ENCODE results near the gene TTC23. TPM values are rescaled to one million over a fixed set of nuclear protein-coding genes. Genes with fewer than 3 reads are reported as not detected.
"Not testable (repeated sequence)": the region's sequence is repeated elsewhere in the genome, so short reads cannot be mapped to it uniquely, and the experiment has no call there.

The TTC23 gene
- total RNA-seq, 1 donor from 2014 or later = 21.9 TPM

- Histone ChIP-seq H3K9me3 (ENCODE audit: control insufficient read depth in 3 of 3, low read length in 3 of 3) (no peaks in the 10 kb centered on the region), H3K4me3 (ENCODE audit: low read length in 3 of 3) (peak overlapping the region; percentile 8 to 53 (median 23)), H3K4me1 (ENCODE audit: control insufficient read depth in 3 of 3, insufficient read depth in 3 of 3, low read length in 3 of 3) (peaks cover 73 to 94% (median 89%) of the 10 kb centered on the region in 3 donors), H3K9ac (ENCODE audit: low read depth in 1 of 3, low read length in 3 of 3) (peak overlapping the region; percentile 66 to 77 (median 68)), H3K36me3 (ENCODE audit: control insufficient read depth in 3 of 3, insufficient read depth in 3 of 3, low read length in 3 of 3) (peaks cover 9 to 25% (median 23%) of the 10 kb centered on the region in 3 donors), H3K27me3 (ENCODE audit: control insufficient read depth in 3 of 3, insufficient read depth in 3 of 3, low read length in 3 of 3) (no peaks in the 10 kb centered on the region), H3K27ac (ENCODE audit: low read depth, low read length) (peak overlapping the region; percentile 76)
Observed at GRCh38 chr15:99113547-99114271, 135.7 kb downstream of the TTC23 start.

GRCh38 chr15:99111641-99112040 is 137.7 kb downstream of the TTC23 start:
- H3K9me3 ChIP-seq (ENCODE audit: control insufficient read depth in 3 of 3, low read length in 3 of 3); H3K4me3 ChIP-seq (ENCODE audit: low read length in 3 of 3); H3K27me3 ChIP-seq (ENCODE audit: control insufficient read depth in 3 of 3, insufficient read depth in 3 of 3, low read length in 3 of 3): not testable (repeated sequence)
- peaks cover 7 to 16% (median 15%) of the 10 kb centered on the region in 3 donors for H3K36me3 ChIP-seq (ENCODE audit: control insufficient read depth in 3 of 3, insufficient read depth in 3 of 3, low read length in 3 of 3)
- H3K27ac ChIP-seq (ENCODE audit: low read depth, low read length) = peak overlapping the region; percentile 5
- H3K9ac ChIP-seq (ENCODE audit: low read depth in 1 of 3, low read length in 3 of 3) = peak overlapping the region in 2 of 3 donors; percentile 8 to 97
- peaks cover 77 to 92% (median 84%) of the 10 kb centered on the region in 3 donors for H3K4me1 ChIP-seq (ENCODE audit: control insufficient read depth in 3 of 3, insufficient read depth in 3 of 3, low read length in 3 of 3)

- H3K36me3 ChIP-seq (ENCODE audit: control insufficient read depth in 3 of 3, insufficient read depth in 3 of 3, low read length in 3 of 3) = peaks cover 7 to 16% (median 12%) of the 10 kb centered on the region in 3 donors
- H3K27ac ChIP-seq (ENCODE audit: low read depth, low read length) = peak overlapping the region; percentile 93
- H3K9me3 ChIP-seq (ENCODE audit: control insufficient read depth in 3 of 3, low read length in 3 of 3) = no peaks in the 10 kb centered on the region
- peak overlapping the region; percentile 2 to 97 (median 43) for H3K9ac ChIP-seq (ENCODE audit: low read depth in 1 of 3, low read length in 3 of 3)
- peak overlapping the region; percentile 42 to 93 (median 70) for H3K4me3 ChIP-seq (ENCODE audit: low read length in 3 of 3)
- no peaks in the 10 kb centered on the region for H3K27me3 ChIP-seq (ENCODE audit: control insufficient read depth in 3 of 3, insufficient read depth in 3 of 3, low read length in 3 of 3)
- peaks cover 78 to 86% (median 80%) of the 10 kb centered on the region in 3 donors for H3K4me1 ChIP-seq (ENCODE audit: control insufficient read depth in 3 of 3, insufficient read depth in 3 of 3, low read length in 3 of 3)
Observed at GRCh38 chr15:99110581-99111320, 138.6 kb downstream of the TTC23 start.

DNA sequence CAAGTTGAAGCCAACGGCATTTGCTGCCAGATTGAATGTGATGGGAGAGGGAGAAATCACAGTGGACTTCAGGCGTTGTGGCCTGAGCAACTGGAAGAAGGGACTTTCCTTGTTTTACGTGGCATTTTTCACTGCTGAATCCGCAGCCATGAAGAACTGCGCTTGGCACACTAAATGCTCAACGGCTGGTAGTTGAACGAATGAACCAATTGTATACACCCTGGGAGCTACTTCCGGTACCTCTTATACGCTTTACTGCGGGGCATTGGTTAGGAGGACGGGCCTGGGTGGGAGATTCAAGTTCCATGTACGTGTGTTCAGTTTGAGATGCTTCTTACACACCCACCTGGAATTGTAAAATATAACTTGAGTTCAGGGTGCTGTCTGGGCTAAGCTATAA is 139.3 kb downstream of the TTC23 start:
- H3K4me3 ChIP-seq (ENCODE audit: low read length in 3 of 3) = peak overlapping the region; percentile 42 to 93 (median 70)
- peak overlapping the region; percentile 93 for H3K27ac ChIP-seq (ENCODE audit: low read depth, low read length)
- H3K27me3 ChIP-seq (ENCODE audit: control insufficient read depth in 3 of 3, insufficient read depth in 3 of 3, low read length in 3 of 3) = no peaks in the 10 kb centered on the region
- H3K9me3 ChIP-seq (ENCODE audit: control insufficient read depth in 3 of 3, low read length in 3 of 3) = no peaks in the 10 kb centered on the region
- H3K9ac ChIP-seq (ENCODE audit: low read depth in 1 of 3, low read length in 3 of 3) = peak overlapping the region; percentile 2 to 97 (median 43)
- peaks cover 73 to 84% (median 76%) of the 10 kb centered on the region in 3 donors for H3K4me1 ChIP-seq (ENCODE audit: control insufficient read depth in 3 of 3, insufficient read depth in 3 of 3, low read length in 3 of 3)
- peaks cover 7 to 16% (median 12%) of the 10 kb centered on the region in 3 donors for H3K36me3 ChIP-seq (ENCODE audit: control insufficient read depth in 3 of 3, insufficient read depth in 3 of 3, low read length in 3 of 3)

- Histone ChIP-seq H3K9ac (ENCODE audit: low read depth in 1 of 3, low read length in 3 of 3) (peak overlapping the region; percentile 43 to 97 (median 73)), H3K27ac (ENCODE audit: low read depth, low read length) (peak overlapping the region; percentile 93), H3K4me1 (ENCODE audit: control insufficient read depth in 3 of 3, insufficient read depth in 3 of 3, low read length in 3 of 3) (peaks cover 68 to 79% (median 71%) of the 10 kb centered on the region in 3 donors), H3K4me3 (ENCODE audit: low read length in 3 of 3) (peak overlapping the region; percentile 70 to 93 (median 76)), H3K27me3 (ENCODE audit: control insufficient read depth in 3 of 3, insufficient read depth in 3 of 3, low read length in 3 of 3) (no peaks in the 10 kb centered on the region), H3K36me3 (ENCODE audit: control insufficient read depth in 3 of 3, insufficient read depth in 3 of 3, low read length in 3 of 3) (peaks cover 7 to 16% (median 12%) of the 10 kb centered on the region in 3 donors), H3K9me3 (ENCODE audit: control insufficient read depth in 3 of 3, low read length in 3 of 3) (no peaks in the 10 kb centered on the region)
Observed at GRCh38 chr15:99109555-99110021, 139.8 kb downstream of the TTC23 start.

GRCh38 chr15:99108993-99109392 is 140.4 kb downstream of the TTC23 start:
- Histone ChIP-seq H3K27me3 (ENCODE audit: control insufficient read depth in 3 of 3, insufficient read depth in 3 of 3, low read length in 3 of 3) (no peaks in the 10 kb centered on the region), H3K4me1 (ENCODE audit: control insufficient read depth in 3 of 3, insufficient read depth in 3 of 3, low read length in 3 of 3) (peaks cover 62 to 73% (median 65%) of the 10 kb centered on the region in 3 donors), H3K9ac (ENCODE audit: low read depth in 1 of 3, low read length in 3 of 3) (peak overlapping the region; percentile 43 to 97 (median 73)), H3K4me3 (ENCODE audit: low read length in 3 of 3) (peak overlapping the region; percentile 70 to 93 (median 76)), H3K36me3 (ENCODE audit: control insufficient read depth in 3 of 3, insufficient read depth in 3 of 3, low read length in 3 of 3) (peaks cover 7 to 16% (median 11%) of the 10 kb centered on the region in 3 donors), H3K27ac (ENCODE audit: low read depth, low read length) (peak overlapping the region; percentile 93), H3K9me3 (ENCODE audit: control insufficient read depth in 3 of 3, low read length in 3 of 3) (no peaks in the 10 kb centered on the region)

GRCh38 chr15:99106417-99107220 is 142.8 kb downstream of the TTC23 start:
- Histone ChIP-seq H3K4me1 (ENCODE audit: control insufficient read depth in 3 of 3, insufficient read depth in 3 of 3, low read length in 3 of 3) (peaks cover 38 to 60% (median 43%) of the 10 kb centered on the region in 3 donors), H3K27ac (ENCODE audit: low read depth, low read length) (peak overlapping the region; percentile 93), H3K9me3 (ENCODE audit: control insufficient read depth in 3 of 3, low read length in 3 of 3) (no peaks in the 10 kb centered on the region), H3K4me3 (ENCODE audit: low read length in 3 of 3) (peak overlapping the region; percentile 76 to 93 (median 87)), H3K27me3 (ENCODE audit: control insufficient read depth in 3 of 3, insufficient read depth in 3 of 3, low read length in 3 of 3) (peaks cover 0 to 7% (median 2%) of the 10 kb centered on the region in 3 donors), H3K36me3 (ENCODE audit: control insufficient read depth in 3 of 3, insufficient read depth in 3 of 3, low read length in 3 of 3) (peaks cover 0 to 8% (median 3%) of the 10 kb centered on the region in 3 donors), H3K9ac (ENCODE audit: low read depth in 1 of 3, low read length in 3 of 3) (peak overlapping the region; percentile 81 to 97 (median 93))

- H3K9me3 ChIP-seq (ENCODE audit: control insufficient read depth in 3 of 3, low read length in 3 of 3) = no peaks in the 10 kb centered on the region
- H3K27me3 ChIP-seq (ENCODE audit: control insufficient read depth in 3 of 3, insufficient read depth in 3 of 3, low read length in 3 of 3) = peaks cover 0 to 7% (median 2%) of the 10 kb centered on the region in 3 donors
- peaks cover 0 to 8% (median 3%) of the 10 kb centered on the region in 3 donors for H3K36me3 ChIP-seq (ENCODE audit: control insufficient read depth in 3 of 3, insufficient read depth in 3 of 3, low read length in 3 of 3)
- peak overlapping the region; percentile 93 for H3K27ac ChIP-seq (ENCODE audit: low read depth, low read length)
- H3K4me1 ChIP-seq (ENCODE audit: control insufficient read depth in 3 of 3, insufficient read depth in 3 of 3, low read length in 3 of 3) = peaks cover 32 to 54% (median 34%) of the 10 kb centered on the region in 3 donors
- peak overlapping the region; percentile 83 to 97 (median 93) for H3K9ac ChIP-seq (ENCODE audit: low read depth in 1 of 3, low read length in 3 of 3)
- peak overlapping the region; percentile 76 to 93 (median 87) for H3K4me3 ChIP-seq (ENCODE audit: low read length in 3 of 3)
Observed at GRCh38 chr15:99105514-99106341, 143.7 kb downstream of the TTC23 start.
